Kidney (tissue), 14 donors: ENCODE data around the gene MTAP. TPM values are rescaled to one million over a fixed set of nuclear protein-coding genes. Genes with fewer than 3 reads are reported as not detected.
A peak's percentile ranks its signal among the peaks of the same experiment; 100 is the strongest.

ENCODE experiments used
- DNase-seq, 5 donors: peaks; one replicate each; pipeline ENCODE4 v3.0.0-alpha.2; 2013 to 2020
- FAIRE-seq: peaks from 2 replicates; lab custom pipeline; 2012; peaks lifted over from hg19 to GRCh38; lab: Jason Lieb, UNC
- H3K27ac ChIP-seq, 2 donors: one replicate each; pipeline ENCODE4 v1.7.0; 2013; ENCODE audit warnings: low read depth in 2 of 2, low read length in 2 of 2, inconsistent platforms in 1 of 2
- H3K27me3 ChIP-seq: one replicate; pipeline ENCODE4 v1.7.1; 2013; ENCODE audit warnings: low read length, inconsistent platforms; ENCODE audit not compliant: control insufficient read depth, insufficient read depth
- H3K36me3 ChIP-seq, 3 donors: one replicate each; pipeline versions ENCODE4 v1.7.0 to v1.7.1; 2013; ENCODE audit warnings: low read length in 3 of 3, control low read depth in 1 of 3, inconsistent platforms in 1 of 3; ENCODE audit not compliant: insufficient read depth in 3 of 3, control insufficient read depth in 2 of 3
- H3K4me1 ChIP-seq, 3 donors: one replicate each; pipeline versions ENCODE4 v1.7.0 to v1.7.1; 2013; ENCODE audit warnings: low read length in 3 of 3, inconsistent platforms in 1 of 3, low read depth in 1 of 3; ENCODE audit not compliant: control insufficient read depth in 2 of 3, insufficient read depth in 2 of 3
- H3K4me3 ChIP-seq, 3 donors: one replicate each; pipeline versions ENCODE4 v1.7.0 to v1.8.1; 2013; ENCODE audit warnings: low read length in 3 of 3, control low read depth in 1 of 3, inconsistent platforms in 1 of 3
- H3K9ac ChIP-seq, 3 donors: one replicate each; pipeline versions ENCODE4 v1.7.0 to v1.7.1; 2013; ENCODE audit warnings: low read length in 3 of 3, control low read depth in 1 of 3, inconsistent platforms in 1 of 3
- H3K9me3 ChIP-seq, 3 donors: one replicate each; pipeline versions ENCODE4 v1.7.0 to v1.7.1; 2013; ENCODE audit warnings: low read length in 3 of 3, control low read depth in 1 of 3, inconsistent platforms in 1 of 3; ENCODE audit not compliant: control insufficient read depth in 2 of 3, insufficient read depth in 1 of 3
- intact Hi-C: fragments of 100-400 bp; cut with DNase I; formaldehyde crosslinking; loops from one replicate; pipeline ENCODE4 v1.11.1; 2022
- polyA plus RNA-seq: library from polyadenylated mRNA; stranded (reverse); fragments of 350-450 nt; fragmentation: Illumina TruSeq; extraction: RNeasy Lipid Tissue Mini Kit (QIAGEN cat#74804); gene quantifications from one replicate; pipeline ENCODE4 v1.2.3, GENCODE V29; 2014; ENCODE audit warnings: low read depth, low replicate concordance; ENCODE audit not compliant: insufficient read depth
- total RNA-seq: library from RNA; stranded (reverse); fragmentation: NEBNext Ultra II Directional; extraction: Animal tissue kit (Norgen Biotek cat#: 25700); gene quantifications from one replicate; pipeline ENCODE4 v1.2.1, GENCODE V29; 2021
- TF ChIP-seq, protein P1 (sequence below): IDR thresholded peaks from 3 replicates; pipeline ENCODE4 v1.5.1; 2012; ENCODE audit warnings: mild to moderate bottlenecking, moderate library complexity, borderline replicate concordance; ENCODE audit not compliant: insufficient read depth; ENCODE audit errors: extremely low read depth
- donor health status: control.
- donor health status: control.
- donor health status: control.
- donor health status: control.
- donor health status: control.
- donor health status: DM: yes; HTN: yes; CAD: no.
- donor health status: Normal renal cell carcinoma (clear cell type).

MTAP gene
- total and polyA plus RNA-seq, 2 donors from 2014 or later: 11.2 to 42.4 TPM

DNA sequence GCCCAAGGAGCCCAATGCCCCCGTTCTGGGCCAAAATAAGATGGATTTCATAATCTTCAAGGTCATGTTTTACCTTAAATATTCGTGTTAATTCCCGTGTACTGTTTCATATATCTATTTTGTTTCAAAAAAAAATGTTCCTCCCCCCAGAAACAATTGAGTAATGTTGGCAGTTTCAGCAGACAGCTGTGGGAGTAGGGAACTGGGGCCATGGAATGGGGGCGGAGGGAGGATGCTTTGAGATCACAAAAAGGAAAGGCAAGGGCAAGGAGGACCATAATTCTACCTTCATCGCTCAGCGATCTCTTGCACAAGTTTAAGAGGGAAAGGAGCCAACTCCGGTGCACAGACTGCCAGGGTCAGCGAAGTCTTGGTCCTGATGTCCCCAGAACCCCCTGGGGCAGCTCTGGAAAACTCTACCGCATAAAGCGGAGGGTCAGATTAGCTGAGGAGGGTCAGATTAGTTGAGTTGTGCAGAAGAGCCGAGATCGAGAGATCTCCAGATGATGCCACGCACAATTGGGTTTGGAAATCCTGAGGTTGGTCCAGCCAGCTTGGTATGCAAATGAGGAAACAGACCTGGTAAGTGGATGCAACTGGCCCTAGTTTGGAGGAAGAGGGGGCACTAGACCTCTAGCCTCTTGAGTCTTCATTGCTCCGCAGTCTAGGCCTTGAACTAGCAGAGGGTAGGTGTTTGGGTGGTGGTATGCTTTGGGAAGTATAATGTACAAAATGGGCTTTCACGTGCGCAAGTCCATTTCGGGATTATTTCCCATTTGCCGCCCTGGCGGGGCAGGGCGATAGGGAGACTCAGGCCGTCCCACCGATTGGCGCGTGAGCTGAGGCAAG lies 167.7 kb downstream of the MTAP start:
- FAIRE-seq (no peak), DNase-seq (peak in 1 of 5 donors; percentile 36)
- TF ChIP-seq, protein P1, sequence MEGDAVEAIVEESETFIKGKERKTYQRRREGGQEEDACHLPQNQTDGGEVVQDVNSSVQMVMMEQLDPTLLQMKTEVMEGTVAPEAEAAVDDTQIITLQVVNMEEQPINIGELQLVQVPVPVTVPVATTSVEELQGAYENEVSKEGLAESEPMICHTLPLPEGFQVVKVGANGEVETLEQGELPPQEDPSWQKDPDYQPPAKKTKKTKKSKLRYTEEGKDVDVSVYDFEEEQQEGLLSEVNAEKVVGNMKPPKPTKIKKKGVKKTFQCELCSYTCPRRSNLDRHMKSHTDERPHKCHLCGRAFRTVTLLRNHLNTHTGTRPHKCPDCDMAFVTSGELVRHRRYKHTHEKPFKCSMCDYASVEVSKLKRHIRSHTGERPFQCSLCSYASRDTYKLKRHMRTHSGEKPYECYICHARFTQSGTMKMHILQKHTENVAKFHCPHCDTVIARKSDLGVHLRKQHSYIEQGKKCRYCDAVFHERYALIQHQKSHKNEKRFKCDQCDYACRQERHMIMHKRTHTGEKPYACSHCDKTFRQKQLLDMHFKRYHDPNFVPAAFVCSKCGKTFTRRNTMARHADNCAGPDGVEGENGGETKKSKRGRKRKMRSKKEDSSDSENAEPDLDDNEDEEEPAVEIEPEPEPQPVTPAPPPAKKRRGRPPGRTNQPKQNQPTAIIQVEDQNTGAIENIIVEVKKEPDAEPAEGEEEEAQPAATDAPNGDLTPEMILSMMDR: no peak
- intact Hi-C loops: no loop called here
- no peaks in the 10 kb centered on the region for H3K9me3 ChIP-seq
- H3K4me3 ChIP-seq: no peak overlapping the region
- H3K27me3 ChIP-seq: peaks cover 86% of the 10 kb centered on the region
- no peak overlapping the region for H3K9ac ChIP-seq
- H3K27ac ChIP-seq: no peak overlapping the region
- peaks cover 0 to 15% (median 10%) of the 10 kb centered on the region in 3 donors for H3K4me1 ChIP-seq
- H3K36me3 ChIP-seq: no peaks in the 10 kb centered on the region

GRCh38 chr9:21970800-21971640 lies 168.6 kb downstream of the MTAP start:
- FAIRE-seq: no peak
- H3K4me1 ChIP-seq: peaks cover 0 to 11% (median 5%) of the 10 kb centered on the region in 3 donors

DNA sequence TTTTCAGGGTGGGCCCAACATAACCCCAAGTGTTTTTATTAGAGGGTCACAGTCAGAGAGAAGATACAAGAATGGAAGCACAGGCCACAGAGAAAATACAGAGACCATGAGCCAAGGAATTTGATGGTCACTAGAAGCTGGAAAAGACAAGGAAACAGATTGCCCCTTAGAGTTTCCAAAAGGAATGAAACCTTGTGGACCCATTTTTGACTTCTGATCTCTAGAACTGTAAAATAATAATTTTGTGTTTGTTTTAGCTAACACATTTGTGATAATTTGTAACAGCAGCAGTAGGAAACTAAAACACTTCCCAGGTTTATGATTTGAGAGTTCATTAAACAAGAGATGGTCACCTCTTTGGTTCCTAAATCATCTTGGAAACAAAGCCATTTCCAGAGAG lies 169.9 kb downstream of the MTAP start:
- Histone ChIP-seq H3K36me3 (no peaks in the 10 kb centered on the region), H3K4me1 (peaks cover 0 to 11% (median 5%) of the 10 kb centered on the region in 3 donors), H3K9me3 (no peaks in the 10 kb centered on the region), H3K27me3 (peaks cover 88% of the 10 kb centered on the region), H3K4me3 (no peak overlapping the region), H3K27ac (no peak overlapping the region), H3K9ac (no peak overlapping the region)
- FAIRE-seq (no peak), DNase-seq (no peak)
- TF ChIP-seq, protein P1: no peak
- intact Hi-C loops: no loop called here

More at GRCh38 chr9:21970800-21971640, 168.6 kb downstream of the MTAP start:
- intact Hi-C loops: no loop called here
- Histone ChIP-seq H3K27ac (no peak overlapping the region), H3K9ac (no peak overlapping the region), H3K4me3 (no peak overlapping the region), H3K9me3 (no peaks in the 10 kb centered on the region), H3K27me3 (peaks cover 86% of the 10 kb centered on the region), H3K36me3 (no peaks in the 10 kb centered on the region)
- DNase-seq: peak in 3 of 5 donors; percentile 30 to 55 (median 36)
- TF ChIP-seq, protein P1: no peak
